ENCODE data around the gene ELOVL6.

ELOVL6 gene

GRCh38 chr4:110119337-110119736, 79.1 kb downstream of the ELOVL6 start:
- no peak overlapping the region for H3K4me3 ChIP-seq (ENCODE audit: low read depth, low read length)
- no peak for TF ChIP-seq CTCF (conservative IDR thresholded peaks at IDR 0.05; ENCODE audit: low read depth, low read length)
- DNase-seq (ENCODE audit: low read depth), result no peak

DNA sequence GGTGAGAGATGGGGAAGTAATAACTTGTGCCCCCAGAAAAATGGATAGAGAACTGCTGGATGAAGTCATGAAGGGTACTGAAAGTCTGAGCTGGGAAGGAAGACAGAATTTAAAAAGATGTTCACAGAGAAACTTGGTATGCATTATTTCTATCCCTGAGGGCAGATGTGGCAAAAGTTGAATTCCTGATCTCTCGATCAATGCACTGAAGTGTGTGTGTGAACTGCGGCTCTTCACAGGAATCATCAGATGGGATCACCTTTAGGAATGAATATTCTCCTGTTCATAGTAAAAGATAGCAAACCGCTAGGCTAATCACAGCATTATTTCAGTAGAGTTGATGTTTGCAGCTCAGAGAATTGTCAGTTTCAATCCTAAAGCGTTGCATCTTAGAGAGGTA, 86.4 kb downstream of the ELOVL6 start:
- no peak for TF ChIP-seq CTCF (conservative IDR thresholded peaks at IDR 0.05; ENCODE audit: low read depth, low read length)
- DNase-seq (ENCODE audit: low read depth), result no peak
- H3K4me3 ChIP-seq (ENCODE audit: low read depth, low read length), result no peak overlapping the region

- H3K4me3 ChIP-seq (ENCODE audit: low read depth, low read length), result no peak overlapping the region
- DNase-seq (ENCODE audit: low read depth), result no peak
- TF ChIP-seq CTCF (conservative IDR thresholded peaks at IDR 0.05; ENCODE audit: low read depth, low read length), result no peak
Measured at GRCh38 chr4:110109455-110109854, 89.0 kb downstream of the ELOVL6 start.

GRCh38 chr4:110108960-110109359, 89.5 kb downstream of the ELOVL6 start:
- H3K4me3 ChIP-seq (ENCODE audit: low read depth, low read length), result no peak overlapping the region
- no peak for TF ChIP-seq CTCF (conservative IDR thresholded peaks at IDR 0.05; ENCODE audit: low read depth, low read length)
- DNase-seq (ENCODE audit: low read depth), result no peak

DNA sequence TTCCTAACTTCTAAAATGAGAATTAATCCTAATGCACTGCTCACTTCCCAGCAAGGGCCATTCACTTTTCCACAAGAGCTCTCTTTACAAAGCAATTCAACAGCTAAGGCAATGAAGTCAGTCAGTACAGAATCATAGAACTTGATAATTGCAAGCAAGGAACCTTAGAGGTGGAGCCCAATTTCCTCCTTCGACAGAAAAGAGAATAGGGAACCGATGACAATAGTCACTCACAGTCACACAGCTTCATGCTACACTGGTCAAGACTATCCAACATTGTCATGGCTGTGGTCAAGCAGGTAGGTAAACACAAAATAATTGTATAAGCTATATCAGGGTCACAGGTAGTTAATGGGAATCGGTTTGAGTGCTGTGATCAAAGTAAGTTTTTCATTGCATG, 90.0 kb downstream of the ELOVL6 start:
- H3K4me3 ChIP-seq (ENCODE audit: low read depth, low read length), result no peak overlapping the region
- no peak for DNase-seq (ENCODE audit: low read depth)
- no peak for TF ChIP-seq CTCF (conservative IDR thresholded peaks at IDR 0.05; ENCODE audit: low read depth, low read length)

- peak; percentile 74 for DNase-seq (ENCODE audit: low read depth)
- no peak for TF ChIP-seq CTCF (conservative IDR thresholded peaks at IDR 0.05; ENCODE audit: low read depth, low read length)
Measured at GRCh38 chr4:110107866-110108265, 90.5 kb downstream of the ELOVL6 start.

DNA sequence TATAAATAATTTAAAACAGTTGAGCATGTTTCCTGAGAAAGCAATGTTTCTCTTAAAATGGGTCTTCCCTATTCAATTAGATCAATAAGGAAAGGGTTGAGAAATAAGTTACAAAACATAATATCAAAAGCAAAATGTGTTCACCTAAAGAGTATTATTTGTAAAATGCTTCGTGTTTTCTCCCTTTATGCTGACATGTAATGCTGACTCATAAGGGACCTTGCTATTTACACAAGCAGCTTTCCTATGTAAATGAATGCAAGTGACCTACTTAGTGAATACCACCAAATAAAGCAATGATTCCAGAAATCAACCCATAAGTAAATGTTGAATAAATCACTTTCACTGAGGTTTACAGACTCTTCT, 91.5 kb downstream of the ELOVL6 start:
- no peak for TF ChIP-seq CTCF (conservative IDR thresholded peaks at IDR 0.05; ENCODE audit: low read depth, low read length)
- DNase-seq (ENCODE audit: low read depth), result peak; percentile 90
- no peak overlapping the region for H3K4me3 ChIP-seq (ENCODE audit: low read depth, low read length)

More at GRCh38 chr4:110107866-110108265, 90.5 kb downstream of the ELOVL6 start:
- no peak overlapping the region for H3K4me3 ChIP-seq (ENCODE audit: low read depth, low read length)

All from choroid plexus epithelial cell (primary cell).